GF-D8 (cell line): Measurements from ENCODE around the gene RCVRN.
"Not testable (repeated sequence)": the region's sequence is repeated elsewhere in the genome, so short reads cannot be mapped to it uniquely, and the experiment has no call there.

Source experiments
- DNase-seq: peaks from one replicate; lab custom pipeline; 2025; lab: John Stamatoyannopoulos, UW

Gene RCVRN

DNA sequence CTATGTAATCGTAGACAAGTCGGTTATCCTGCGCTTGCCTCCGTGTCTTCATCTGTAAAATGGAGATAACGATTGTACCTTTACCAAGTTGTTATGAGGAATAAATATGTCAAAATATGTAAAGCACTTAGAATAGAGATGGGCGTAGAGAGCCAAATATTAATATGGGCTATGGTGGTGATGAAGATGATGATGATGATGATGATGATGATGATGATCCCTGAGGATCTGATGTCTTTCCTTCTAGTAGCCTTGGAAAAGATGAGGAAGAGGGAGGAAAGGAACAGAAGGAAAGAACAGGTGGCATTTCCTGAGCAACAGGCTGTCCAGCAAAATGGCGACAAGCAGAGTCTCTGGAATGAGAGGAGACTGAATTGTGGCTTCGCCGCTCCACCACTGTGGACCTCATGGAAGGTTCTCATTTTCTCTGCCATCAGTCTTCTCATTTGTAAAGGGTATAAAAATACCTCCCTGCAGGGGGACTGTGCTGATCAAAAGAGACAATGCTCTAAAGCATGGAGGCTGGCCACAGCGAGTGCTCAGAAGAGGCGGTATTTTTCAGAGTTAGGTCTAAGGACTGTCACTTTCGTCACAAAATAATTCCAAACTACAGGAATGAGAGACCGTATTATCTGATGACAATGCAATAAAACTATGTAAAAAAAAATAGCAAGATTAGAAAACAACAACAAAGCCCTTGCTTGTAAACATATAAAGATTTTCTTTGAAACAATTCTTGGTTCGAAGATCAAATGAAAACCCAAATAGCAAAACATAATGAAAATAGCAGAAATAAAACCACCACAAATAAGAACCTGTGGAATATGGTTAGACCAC lies 17.2 kb upstream of the RCVRN start:
- DNase-seq, result no peak

- not testable (repeated sequence) for DNase-seq
Measured at GRCh38 chr17:9921216-9921615, 16.1 kb upstream of the RCVRN start.

GRCh38 chr17:9918804-9919352 lies 13.8 kb upstream of the RCVRN start:
- DNase-seq, result no peak

DNA sequence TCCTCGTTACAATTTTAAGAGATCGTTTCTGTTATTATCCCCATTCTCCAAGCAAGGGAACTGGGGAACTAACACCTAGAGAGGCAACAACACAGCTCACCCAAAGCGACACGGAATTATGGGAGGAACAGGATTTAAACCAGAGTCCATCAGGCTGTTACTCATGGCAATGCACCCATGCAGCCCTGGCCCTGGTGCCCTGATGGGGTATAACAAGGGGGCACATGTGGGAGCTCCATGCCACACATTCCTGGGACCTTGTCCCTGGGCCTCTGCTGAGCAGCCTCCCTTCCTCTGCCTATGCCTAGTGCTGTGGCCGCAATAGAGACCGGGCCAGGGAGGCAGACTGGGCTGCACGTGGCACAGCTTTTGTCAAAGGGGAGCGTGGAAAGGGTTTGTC lies 13.3 kb upstream of the RCVRN start:
- no peak for DNase-seq

DNA sequence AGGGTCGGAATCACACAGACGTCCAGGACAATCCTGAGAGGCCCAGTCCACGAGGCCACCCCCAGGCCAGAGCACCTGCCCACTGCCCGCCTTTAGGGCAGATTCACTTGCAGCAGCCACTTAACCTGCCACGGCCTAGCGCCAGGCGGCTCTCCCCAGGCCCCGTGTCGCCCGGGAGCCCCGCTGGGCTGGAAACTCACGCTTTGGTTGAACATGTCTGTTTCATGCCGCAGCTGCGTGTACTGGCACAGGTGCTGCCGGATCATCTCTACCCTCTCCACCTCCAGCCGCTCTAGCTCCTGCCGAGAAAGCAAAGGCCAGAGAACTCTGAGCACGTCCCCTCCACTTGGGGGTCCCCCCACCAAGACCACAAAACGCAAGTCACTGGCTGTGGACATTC lies 12.7 kb upstream of the RCVRN start:
- DNase-seq, result no peak

DNA sequence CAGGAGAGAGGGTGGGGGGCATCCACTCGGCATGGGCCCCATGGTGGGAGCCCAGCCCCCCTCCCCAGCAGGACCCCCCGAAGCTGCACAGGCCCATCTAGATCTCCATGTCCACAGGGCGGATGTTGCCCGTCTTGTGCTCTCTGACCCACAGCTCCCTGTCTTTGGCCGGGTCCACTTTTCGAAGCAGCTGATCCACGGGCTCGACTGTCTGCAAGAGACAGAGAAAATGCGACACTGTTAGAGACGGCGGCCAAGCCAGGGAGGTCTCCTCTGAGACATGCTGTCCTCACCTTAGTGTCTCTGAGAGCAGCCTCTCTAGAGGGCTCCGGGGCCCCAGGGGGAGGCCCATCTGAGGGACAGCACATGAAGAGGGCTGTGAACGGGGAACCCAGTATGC lies 12.1 kb upstream of the RCVRN start:
- DNase-seq, result no peak

- DNase-seq, result no peak
Measured at GRCh38 chr17:9916108-9916507, 11.0 kb upstream of the RCVRN start.

DNA sequence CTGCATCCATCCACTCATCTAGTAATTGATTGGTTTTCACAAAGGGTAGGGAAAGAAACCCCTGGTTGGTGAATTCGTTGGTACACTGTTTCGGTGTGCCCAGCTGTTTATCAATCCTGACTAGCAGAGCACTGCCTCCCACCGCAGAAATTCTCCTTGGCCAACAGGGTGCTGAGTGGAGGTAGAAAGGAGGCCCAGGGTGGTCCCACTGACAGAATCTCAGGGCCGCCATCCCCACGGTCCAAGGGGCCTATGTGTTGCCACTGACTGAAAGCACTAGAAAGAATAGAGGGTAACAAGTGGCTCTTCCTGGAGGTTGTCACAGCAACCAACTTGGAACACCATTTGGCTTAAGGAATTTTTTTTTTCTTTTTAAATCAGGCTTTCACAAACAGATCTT lies 8.4 kb upstream of the RCVRN start:
- DNase-seq, result no peak

GRCh38 chr17:9912121-9913099 lies 7.3 kb upstream of the RCVRN start:
- DNase-seq, result no peak

DNA sequence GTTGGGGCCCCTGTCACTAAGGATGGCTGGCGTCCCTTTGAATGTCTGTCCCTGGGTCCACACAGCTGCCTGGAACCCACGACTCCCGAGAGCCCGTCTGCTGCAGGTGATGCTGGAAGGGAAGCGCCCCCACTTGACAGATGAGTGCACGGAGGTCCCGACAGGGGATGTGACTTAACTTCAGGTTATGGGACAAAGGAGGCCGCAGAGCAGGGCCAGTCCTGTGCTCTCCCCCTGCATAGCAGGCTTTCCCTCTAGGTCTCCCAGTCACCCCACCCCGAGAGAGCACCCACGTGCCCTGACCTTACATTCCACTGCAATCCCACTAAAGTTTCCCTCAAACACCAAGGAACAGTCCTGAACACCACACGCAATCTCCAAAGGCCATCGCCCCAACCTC lies 6.0 kb upstream of the RCVRN start:
- DNase-seq, result no peak

DNA sequence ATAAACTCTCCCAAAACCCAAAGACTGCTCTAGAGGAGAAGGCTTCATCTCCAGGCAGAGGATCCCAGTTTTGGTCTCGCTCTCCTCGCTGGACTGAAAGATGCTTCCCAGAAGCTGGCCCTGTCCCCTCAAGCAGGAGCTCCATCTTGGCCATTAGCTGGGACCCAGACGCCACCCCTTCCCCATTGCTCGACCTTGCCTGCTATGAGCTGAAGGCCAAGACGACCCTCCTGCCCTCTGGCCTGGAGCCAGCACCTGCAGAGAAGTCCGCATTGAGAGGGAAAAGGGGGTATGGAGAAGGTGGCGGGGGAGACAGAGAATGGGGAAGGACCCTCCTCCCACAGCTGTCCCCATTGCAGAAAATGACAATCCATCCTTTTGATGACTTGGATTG lies 3.6 kb upstream of the RCVRN start:
- no peak for DNase-seq

GRCh38 chr17:9907883-9908648 lies 3.0 kb upstream of the RCVRN start:
- DNase-seq, result no peak

GRCh38 chr17:9907131-9907530 lies 2.1 kb upstream of the RCVRN start:
- DNase-seq, result no peak

DNA sequence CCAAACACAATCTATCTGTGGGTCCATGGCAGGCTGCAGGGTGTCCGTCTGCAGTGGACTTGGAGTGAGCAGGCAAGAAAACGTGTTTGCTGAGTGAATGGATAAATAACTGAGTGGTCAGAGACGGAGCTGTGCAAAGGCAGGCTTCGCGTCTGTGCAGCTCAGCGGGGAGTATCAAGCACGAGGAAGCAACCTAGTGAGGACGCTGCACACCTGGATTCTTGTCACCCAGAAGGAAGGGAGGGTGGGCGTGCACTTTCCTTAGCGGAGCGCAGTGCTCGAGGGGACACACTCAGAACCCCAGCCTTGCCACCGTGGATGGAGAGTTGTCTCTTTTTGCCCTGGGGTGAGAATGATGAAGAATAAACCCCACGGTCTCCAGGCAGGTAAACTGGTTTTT lies 1.5 kb upstream of the RCVRN start:
- no peak for DNase-seq

GRCh38 chr17:9905902-9906301 lies 831 bp upstream of the RCVRN start:
- no peak for DNase-seq

GRCh38 chr17:9904277-9905077 lies 594 bp downstream of the RCVRN start:
- no peak for DNase-seq

GRCh38 chr17:9902120-9902519 lies 3.0 kb downstream of the RCVRN start:
- no peak for DNase-seq

DNA sequence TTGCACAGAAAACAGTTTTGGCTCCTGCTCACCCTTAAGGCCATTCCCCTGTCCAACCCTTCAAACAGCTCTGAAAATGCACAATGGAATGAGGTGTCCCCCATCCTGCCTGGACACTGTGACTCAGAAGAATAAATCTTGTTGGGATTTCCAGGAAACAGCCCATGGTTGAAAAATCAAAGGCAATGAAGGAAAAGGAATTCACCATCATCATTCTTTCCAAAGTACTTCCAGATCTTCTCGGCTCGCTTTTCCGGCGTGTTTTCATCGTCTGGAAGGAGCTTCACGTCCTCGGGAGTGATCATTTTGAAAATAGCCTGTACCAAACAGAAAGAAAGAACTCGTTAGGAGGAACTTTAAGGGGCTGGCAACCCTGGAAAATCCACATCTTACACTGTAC lies 4.3 kb downstream of the RCVRN start:
- no peak for DNase-seq

GRCh38 chr17:9900044-9900594 lies 5.0 kb downstream of the RCVRN start:
- no peak for DNase-seq

DNA sequence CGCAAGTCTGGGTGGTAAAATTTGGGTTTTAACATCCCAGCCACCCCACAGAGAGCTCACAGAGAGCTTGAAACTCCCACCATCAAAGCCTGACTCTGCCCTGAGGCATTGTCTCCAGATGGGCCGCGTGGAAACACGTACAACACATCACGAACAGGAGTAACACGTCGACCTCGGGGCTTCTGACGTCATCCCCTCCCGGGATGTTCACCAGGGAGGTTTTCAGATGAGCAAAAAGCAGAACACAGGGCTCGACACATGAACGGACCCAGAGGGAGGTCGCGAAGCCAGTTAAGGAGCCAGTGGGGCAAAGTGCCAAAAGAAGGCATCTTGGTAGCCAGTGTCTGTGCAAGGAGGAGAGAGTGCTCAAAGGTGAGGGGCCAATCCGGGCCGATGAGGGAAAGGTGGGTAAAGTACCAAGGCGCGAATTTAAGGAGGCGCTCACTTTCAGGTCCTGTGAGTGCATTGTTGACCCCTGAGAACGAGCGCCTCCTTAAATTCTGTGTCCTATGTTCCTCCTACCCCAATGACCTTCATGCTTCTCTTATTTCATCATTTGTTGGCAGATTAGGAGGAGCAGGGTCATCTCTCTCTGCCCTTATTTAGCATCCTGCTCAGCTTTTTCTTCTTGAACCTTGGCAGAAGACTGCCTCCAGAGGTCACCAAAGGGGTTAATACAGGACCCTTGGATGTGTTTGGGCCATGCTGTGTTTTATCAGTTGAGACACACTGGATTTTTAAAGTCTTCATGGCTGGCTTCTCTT lies 5.6 kb downstream of the RCVRN start:
- no peak for DNase-seq
